PFSK-1 (cell line): ENCODE results near the gene SERPINB1.

Experiments
- POLR2AphosphoS5 ChIP-seq: IDR thresholded peaks from 2 replicates; pipeline ENCODE4 v1.6.1; 2012; ENCODE audit warnings: low read depth, mild to moderate bottlenecking, control low read depth, low read length, moderate library complexity
- TAF1 ChIP-seq: IDR thresholded peaks from 2 replicates; pipeline ENCODE4 v1.6.1; 2012; ENCODE audit warnings: low read length, control low read depth, borderline replicate concordance; ENCODE audit not compliant: insufficient read depth

DNA sequence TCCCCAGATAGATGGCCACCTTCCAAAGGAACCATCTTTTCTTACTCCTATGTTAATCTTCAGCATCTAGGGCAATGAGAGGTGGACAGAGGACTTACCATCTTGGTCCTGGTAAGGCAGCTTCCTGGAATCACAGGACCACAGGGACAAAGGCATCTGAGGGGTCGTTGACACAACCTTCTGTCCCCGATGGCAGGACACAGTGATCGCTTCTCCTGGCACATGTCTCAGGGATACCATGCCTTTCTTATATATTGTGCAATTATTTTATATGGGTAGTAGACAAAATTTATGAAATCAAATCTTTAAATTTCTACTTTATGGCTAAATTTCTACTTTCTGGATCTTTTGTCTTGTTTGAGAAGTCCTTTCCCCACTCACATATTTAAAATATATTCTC lies 20.1 kb downstream of the SERPINB1 start:
- TF ChIP-seq TAF1 = no peak
- TF ChIP-seq POLR2AphosphoS5 = no peak
